Fibroblast of skin of right biceps (primary cell): ENCODE measurements around the gene ATRIP.

Source experiments
- DNase-seq: peaks from one replicate; pipeline ENCODE4 v3.0.0-alpha.2; 2013

ATRIP gene

DNA sequence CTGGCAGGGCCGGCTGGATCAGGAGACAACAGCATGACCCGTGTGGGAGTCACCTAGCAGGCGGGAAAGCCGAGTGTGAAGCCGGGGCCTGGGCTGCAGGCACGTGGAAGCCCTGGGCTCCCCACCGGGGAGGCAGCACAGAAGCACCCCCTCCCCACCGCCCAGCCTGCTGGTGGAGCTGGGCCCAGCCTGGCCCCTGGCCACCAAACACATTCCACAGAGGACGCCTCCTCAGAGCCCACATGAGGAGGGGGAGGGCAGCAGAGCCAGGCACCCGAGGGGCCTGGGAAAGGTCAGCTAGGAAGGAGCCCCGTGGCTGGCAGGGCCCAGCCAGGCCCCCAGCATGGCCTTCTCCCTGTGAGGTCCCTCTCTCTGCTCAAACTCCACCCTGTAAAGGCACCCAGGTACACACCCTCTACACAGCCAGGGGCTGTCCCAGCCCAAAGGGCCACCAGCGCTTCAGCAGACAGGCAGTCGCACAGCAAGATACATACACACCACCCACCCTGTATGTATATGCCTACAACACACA is 21.2 kb upstream of the ATRIP start:
- no peak for DNase-seq

DNA sequence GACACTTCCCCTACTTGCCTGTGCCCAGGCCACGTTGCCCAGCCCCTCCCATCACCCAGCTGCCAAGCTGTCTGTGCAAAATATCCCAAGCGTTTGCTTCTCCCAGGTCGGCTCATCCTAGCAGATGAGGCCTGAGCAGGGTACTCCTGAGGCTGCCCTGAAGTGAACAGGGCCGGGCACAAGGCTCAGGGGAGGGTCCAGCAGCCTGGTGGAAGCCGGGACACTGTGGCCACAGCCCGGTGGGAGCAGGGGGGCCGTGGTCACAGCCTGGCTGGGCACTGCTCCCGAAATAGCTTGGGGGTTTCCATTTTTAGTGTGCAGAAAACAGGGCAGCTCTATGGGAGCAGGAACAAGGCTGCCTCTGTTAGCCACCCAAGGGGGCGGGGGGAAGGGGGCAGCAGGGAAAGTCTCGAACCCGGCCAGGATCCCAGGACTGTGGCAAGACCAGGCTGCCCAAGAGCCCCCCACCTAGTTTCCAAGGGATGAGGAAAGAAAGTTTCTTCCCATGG is 20.1 kb upstream of the ATRIP start:
- no peak for DNase-seq

DNA sequence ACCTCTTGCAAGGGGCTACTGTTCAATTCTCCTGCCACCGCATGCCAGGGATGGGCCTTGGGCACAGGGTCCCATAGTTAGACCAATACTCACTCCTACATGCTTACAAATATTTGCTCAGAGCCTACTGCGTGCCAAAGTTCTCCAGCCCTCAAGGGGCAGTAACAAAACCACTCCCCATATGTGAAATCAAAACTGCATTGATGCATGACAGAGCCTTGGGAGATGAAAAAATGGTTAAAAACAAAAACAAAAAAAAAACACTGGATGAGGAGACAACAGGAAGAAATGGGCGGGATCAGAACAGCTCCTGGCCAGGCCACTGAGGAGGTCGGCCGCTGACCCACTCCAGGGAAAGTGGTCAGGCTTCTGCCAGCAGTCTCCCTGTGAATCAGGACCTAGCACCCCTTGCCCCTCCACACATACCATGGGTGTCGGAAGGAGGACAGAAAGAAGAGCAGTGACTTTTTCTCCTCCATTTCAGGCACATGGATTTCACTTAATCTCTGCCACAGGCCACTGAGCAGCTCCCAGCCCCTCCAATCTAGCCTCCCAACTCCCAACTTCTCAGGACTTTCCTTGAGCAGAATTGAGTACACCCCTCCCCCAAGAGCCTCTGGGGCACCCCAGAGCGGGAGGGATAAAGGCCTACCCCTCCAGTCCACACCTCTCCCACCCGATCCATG is 19.4 kb upstream of the ATRIP start:
- no peak for DNase-seq

DNA sequence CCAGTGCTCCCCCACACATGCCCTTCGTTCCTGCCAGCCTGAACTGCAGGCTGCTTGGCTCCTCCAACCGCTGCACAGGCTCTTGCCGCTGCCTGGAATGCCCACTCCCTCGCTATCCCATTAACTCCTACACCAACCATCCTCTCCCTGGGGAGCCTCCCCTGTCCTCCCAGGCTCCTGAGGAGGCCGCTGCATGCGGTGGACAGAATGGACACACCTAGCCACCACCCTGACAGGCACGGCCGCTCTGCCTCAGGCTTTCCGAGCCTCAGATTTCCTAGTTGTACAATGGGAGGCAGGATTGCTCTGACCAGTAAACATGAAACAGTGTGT is 18.9 kb upstream of the ATRIP start:
- no peak for DNase-seq

DNA sequence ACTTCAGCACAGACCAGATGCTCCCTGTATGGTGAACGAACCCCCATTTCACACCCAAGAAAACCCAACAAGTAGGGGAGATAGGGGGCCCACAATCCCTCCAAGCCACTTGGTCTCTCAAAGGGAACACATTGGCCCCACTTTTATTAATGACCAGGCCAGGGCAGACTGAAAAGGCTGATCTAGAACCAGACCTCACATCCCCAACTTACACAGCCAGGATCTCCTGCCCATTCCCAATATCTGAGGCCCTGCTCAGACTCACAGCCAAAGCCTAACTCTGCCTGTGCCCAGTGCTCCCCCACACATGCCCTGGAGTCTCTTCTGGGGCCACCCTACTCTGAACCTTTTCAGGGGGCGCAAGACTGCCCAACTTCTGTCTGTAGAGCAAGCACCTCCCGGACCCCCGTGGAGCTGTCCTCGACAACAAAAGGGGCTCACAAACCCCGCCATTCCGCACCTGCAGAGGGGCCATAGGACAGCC is 18.4 kb upstream of the ATRIP start:
- no peak for DNase-seq

DNA sequence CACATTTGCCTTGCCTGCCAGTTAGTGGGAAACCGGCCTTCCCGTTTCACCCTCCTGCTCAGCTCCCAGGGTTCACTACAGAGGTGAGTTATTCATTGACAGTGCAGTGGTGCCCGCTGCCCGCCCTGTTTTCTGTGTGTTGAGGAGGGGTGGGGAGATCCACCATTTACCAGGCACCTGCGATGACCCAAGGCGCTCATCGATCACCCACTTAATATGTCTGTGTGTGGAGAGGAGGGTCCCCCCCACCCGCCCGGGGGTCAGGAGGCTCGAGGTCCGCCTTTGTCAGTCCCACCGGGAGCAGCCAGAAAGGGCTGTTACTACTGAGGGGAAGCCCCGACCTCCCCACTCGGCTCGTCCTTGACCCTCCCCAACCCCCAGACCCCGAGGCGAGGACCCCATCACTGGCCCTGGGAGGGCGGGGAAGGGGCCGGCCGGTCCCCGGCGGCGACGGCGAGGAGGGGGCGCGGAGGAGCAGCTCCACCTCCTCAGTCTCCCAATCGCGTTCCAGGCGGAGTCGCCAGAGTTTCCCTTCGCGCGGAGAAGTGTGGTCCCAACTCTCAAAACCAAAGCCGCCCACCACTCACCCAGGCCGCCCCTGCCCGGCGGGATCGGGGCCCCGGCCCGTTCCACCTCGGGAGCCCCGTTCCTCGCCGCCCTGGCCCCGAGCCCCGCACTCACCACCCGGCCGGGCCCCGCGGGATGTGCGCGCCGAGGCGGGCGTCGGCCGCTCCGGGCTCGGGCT is 17.8 kb upstream of the ATRIP start:
- DNase-seq: peak; percentile 37

DNA sequence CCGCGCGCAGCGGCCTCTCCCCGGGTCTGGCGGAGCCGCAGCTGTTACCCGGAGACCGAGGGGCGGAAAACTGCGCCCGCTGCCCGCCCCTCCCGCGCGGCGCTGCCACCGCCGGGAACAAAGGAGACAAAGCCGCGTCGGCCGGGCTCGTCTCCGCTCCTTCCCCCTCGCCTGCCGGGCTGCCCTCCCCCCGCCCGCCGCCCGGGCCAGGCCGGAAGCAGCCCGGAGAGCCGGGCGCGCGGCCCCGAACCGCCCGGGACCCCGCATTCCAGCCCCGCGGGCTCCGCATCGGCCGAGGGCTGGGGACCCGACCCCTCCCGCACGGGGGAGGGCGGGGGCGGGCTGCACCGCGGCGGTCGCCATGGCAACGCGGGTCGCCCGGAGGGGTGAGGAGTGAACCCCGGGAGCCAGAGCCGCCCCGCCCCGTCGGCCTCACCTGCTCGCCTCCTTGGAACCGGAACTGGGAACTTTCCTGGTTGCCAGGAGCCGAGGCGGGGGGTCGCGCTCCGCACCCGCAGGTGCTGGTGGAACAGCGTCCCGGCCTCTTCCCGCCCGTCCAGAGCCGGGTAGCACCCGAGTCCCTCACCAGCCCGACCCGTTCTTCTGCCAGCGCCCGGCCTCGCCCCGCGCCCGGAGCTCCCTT is 17.1 kb upstream of the ATRIP start:
- peak; percentile 42 for DNase-seq

DNA sequence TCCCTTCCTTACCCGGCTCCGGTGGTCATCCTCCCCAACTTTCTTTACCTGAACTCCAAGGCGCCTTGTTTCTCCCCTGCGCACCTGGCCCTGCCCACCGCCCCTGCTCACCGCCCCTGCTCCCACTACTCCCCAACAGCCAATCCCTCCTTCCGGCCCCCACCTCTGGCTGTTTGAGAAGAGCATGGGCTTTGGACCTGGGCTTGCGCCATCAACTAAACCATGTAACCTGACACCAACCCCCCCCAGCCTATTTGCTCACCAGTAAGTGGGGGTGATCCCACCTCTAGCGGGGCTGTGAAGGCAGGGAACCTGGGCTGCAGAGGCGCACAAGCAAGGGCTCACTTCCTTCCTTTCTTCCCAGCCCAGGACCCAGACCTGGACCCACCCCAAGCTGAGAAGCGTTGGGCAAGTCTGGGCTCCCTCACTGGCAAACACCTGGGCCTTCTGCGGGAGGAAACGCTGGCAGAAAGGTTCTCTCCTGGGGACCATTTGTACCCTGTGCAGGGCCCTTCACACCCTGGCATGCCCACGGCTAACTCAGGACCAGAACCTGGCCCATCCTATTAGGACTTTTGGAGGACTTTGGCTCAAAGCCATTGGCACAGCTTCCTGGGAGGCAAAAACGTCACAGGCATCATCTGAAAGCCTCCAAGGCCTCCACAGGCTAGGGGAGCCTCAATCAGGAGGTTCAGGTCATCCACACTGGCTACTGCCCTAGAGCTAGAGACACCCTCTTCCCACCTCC is 16.4 kb upstream of the ATRIP start, which contains the start of gene PLXNB1:
Gene PLXNB1 (minus strand): TSS at position 127 of the 748 bp plus-strand sequence. CDS start 5,475 bp downstream, outside the sequence.
- peak; percentile 66 for DNase-seq

DNA sequence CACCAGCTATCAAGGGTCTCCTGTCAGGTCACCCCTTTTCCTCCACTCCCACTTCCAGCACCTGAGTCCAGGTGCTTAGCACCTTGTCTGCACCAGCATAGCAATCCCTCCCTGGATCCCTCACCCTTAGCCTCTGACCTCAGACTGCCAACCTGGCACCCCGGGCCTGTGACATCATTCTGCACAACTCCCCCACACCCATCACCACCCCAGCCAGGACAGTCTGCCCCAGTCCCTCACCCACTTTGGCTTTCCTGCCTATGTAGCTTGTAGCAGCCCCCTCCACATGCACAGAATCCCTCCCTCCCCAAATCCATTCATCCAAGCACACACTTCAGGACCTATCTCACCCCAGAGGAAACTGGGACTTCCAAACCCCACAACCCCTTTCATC is 15.8 kb upstream of the ATRIP start:
- DNase-seq: no peak

DNA sequence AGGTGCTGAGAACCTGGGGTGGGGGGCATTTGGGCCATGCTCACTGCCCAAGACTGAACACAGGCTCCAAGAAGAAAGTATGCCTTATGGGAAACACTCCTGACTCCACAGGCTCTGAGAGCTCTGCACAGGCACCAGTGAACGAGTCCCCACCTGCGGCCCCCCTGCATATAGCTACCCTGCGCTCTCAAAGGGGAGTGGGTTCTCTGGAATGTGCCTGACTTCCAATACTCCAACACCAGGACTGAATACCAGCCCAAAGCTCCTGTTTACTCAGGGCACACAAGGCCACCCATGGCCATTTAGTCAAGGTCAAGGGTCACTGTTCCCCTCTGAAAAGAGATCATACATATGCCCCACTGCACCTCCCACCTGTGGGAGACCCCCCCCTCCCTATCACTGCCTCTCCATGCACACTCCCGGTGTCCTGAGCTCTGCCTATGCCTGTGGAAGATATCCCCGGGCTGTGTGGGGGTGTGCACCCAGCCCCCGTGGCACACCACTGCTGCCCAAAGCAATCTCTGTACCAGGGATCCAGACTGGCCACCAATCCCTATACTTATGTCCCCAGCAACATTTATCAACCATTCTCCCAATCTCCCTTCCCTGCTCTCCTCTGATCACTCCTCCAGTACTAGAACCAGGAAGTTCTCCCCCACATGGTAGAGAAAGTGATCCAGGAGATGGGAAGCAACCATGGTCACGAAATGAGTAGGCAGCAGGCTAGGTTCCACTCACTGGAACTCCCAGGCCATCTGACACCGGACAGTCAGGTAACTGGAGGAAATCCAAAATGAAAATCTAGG is 15.1 kb upstream of the ATRIP start:
- DNase-seq: no peak

DNA sequence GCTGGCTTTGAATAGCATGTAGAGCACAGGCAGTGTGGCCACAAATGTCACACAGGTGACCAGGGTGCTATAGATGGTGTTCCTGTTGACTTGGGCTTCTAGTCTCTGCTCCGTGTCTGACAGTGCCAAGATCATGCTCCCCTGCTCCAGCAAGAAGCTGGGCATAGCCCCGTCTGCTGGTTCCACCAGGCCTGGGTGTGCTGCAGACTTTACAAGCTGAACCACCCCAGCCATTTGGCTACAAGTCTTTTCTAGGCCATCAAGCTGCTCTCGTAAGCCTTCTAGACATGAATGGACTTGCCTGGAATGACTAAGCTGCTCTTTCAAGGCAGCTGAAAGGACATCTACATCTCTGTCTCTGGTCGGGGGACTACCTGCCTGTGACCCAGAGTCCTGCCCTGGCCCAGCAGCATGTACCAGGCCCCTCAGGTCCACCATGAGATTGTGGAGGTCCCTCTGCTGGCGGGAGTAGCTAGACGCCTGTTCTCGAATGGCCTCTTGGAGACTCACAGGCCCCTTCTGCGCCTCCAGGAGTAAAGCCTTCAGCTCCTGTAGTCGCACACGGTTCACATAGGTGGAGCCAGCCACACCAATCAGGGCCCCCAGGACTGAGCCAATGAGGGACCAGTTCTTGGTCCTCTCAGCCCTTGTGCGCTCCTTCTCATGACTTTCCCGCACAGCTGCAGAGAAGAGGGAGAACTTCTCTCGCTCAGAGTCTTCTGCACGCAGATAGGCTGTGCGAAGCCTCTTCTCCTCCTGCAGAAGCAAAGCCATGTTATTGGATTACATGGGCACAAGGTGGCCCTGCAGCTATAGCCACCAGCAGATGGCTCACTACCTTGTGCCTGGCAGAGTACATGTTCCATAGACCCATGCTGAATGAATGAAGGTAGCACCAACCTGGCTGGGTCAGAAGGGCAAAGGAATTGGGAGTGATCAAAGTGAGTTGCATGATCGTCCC is 13.8 kb upstream of the ATRIP start:
- DNase-seq: no peak

DNA sequence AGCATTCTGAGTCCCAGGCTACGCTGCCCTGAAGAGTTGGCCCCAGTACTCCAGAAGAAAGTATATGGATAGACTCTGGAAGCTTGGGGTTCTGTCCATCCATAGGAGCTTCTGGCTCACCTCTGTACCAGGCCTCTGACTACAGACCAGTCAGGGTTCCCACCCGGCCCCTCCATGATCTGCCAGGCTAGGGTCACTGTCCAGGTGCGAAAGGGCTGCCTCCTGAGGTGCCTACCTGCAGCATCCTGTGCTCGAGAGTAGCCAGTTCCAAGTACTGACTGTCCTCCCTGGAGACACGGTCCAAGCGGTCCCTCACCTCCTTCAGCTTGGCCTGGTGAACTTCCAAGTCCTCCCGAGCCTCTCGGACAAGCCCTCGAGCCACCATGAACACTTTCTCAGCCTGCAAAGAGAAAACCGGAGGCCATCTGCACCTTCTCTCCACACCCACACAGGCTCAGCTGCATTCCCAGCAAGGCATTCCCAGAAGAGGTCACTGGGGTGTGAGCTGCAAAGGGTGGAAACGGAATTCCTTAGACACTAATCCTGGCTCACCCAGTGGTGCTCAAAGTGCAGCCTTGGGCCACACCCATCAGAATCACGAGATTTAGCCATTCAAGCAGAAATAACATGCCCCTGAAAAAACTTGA is 12.9 kb upstream of the ATRIP start:
- DNase-seq: no peak

DNA sequence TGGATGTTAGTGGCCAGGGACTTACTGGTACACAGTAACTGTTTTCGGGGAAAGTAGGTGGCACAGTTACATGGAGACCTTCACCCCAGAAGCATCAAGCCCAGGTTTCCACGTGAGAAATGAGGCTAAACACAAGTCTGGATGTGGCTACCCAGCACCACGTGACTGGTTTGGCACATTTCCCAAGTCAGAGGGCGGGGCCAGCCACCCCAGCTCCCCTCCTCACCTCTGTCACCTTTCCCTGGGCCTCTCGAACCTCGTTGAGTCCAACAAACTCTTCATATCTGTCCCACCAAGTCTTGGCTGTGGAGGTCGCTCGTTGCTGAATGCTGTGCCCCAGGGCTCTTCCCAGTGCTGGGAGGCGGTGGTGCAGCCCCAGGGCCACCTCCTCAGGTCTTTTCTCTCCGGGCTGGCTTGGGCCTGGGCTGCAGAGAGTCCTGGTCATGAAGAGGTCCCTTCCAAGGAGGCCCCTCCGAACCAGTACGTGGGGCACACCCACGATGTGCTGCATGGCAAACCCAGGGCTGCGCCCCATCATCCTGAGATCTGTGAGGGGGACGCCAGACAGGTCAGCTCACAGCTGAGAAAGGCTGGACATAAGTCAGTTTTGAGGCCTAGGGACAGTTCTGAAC is 11.8 kb upstream of the ATRIP start:
- no peak for DNase-seq

DNA sequence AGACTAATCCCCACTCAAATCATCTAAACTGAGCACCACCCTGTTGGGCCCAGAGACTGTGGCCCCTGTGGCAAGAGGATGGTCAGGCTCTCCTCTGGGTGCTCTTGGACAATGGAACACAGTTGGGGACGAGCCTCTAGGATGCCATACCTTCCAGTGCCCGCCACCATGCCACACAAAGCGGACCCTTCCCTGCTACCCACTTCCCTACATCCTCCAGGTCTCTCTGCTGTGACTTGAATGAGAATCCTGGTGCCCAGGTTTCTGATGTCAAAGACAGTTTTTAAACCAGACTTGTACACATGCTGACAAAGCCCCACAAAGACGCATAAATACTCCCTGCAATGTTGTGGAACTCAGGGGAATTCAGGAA is 11.3 kb upstream of the ATRIP start:
- no peak for DNase-seq

DNA sequence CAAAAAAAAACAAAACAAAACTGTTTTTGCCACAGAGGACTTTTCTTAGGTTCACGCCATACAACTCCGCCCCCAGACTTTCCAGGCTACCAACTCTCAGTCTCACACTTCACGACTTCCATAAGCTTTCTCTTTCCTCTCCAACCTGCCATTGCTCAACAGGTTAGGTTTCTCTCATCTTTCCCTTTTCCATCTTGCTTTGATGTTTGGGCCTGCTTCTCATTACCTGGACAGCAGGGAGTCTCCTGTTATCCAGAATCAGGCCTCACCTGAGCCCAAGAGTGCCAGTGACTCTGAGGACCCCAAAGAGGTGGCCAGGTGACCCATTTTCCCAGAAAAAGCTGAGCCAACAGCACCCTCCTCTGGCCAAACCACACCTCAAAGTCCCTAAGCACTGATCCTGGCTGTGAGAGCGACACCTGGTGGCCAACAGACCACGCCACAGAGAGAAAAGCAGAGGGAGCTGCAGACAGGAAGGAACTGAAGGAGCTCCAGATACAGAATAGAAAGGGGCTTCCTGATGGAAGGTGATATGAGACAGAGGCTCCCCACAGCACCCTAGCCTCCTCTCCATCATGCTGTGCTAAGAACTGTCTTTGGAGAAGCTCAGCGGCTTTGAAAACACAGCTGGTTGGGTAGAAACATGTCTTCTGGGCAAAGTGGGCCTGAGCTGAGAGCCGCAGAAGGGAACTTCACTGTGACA is 10.6 kb upstream of the ATRIP start:
- DNase-seq: peak; percentile 77

DNA sequence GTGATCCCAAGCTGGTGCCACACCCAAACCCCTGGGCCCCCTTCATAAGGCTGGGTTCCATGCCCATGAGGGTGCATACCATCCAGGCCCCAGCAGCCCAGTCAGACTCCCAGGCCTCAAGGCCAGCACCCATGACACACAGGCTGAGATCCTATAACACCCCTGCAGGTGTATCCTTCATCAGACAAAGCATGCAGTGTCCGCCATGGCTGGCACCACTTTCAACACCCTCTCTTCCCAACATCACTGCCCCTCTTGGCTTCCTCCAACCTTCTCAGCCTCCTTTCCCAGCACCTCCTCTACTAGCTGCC is 10.1 kb upstream of the ATRIP start:
- DNase-seq: no peak

DNA sequence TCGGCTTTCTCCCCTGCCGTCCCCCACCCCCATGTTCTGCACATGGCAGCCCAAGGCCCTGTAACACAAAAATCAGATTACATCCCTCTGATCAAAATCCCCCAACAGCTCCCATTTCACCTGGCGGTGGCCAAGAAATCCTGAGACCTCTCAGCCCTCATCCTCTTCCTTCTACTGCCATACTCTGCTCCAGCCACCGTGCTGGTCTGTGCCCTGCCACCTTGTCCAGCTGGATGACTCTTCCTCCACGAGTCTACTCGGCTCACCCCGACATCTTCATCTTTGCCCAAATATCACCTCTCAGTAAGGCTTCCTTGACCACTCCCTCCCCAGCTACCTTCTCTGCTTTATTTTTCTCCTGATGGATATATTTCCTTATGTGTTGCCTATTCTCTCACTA is 9.7 kb upstream of the ATRIP start:
- DNase-seq: no peak

DNA sequence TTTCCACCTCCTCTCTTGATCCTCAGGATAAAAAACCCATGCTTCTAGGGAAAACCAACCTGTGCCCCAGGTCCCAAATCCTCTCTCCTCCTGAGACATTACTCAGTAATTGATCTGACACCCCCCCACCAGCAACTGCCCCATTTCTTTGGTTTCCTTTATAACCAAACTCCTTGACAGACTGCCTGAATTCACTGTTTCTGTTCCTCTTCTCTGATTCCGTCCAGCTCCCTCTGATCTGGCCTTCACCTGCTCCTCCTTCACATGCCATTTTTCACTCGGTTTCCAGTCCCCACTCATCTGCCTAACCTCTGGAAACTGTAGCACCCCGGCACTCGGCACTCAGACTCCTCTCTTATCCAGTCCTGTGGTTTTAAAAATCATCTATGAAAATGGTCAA is 8.7 kb upstream of the ATRIP start:
- no peak for DNase-seq
